ENCODE results near the gene ATP13A5.

ATP13A5 gene

GRCh38 chr3:193345431-193345830 is 33.1 kb downstream of the ATP13A5 start:
- DNase-seq (ENCODE audit: low read depth in 2 of 2), result no peak

GRCh38 chr3:193344486-193344885 is 34.1 kb downstream of the ATP13A5 start:
- no peak for DNase-seq (ENCODE audit: low read depth in 2 of 2)

- no peak for DNase-seq (ENCODE audit: low read depth in 2 of 2)
Observed at GRCh38 chr3:193343726-193344222, 34.8 kb downstream of the ATP13A5 start.

GRCh38 chr3:193342551-193342950 is 36.0 kb downstream of the ATP13A5 start:
- DNase-seq (ENCODE audit: low read depth in 2 of 2), result no peak

- no peak for DNase-seq (ENCODE audit: low read depth in 2 of 2)
Observed at GRCh38 chr3:193335031-193335430, 43.5 kb downstream of the ATP13A5 start.

GRCh38 chr3:193333229-193333628 is 45.3 kb downstream of the ATP13A5 start:
- DNase-seq (ENCODE audit: low read depth in 2 of 2), result no peak

GRCh38 chr3:193330555-193331204 is 47.9 kb downstream of the ATP13A5 start:
- no peak for DNase-seq (ENCODE audit: low read depth in 2 of 2)

- DNase-seq (ENCODE audit: low read depth in 2 of 2), result no peak
Observed at GRCh38 chr3:193317682-193318300, 60.8 kb downstream of the ATP13A5 start.

- DNase-seq (ENCODE audit: low read depth in 2 of 2), result no peak
Observed at GRCh38 chr3:193314161-193314560, 64.4 kb downstream of the ATP13A5 start.

- DNase-seq (ENCODE audit: low read depth in 2 of 2), result no peak
Observed at GRCh38 chr3:193313061-193313958, 65.2 kb downstream of the ATP13A5 start.

GRCh38 chr3:193310914-193311723 is 67.4 kb downstream of the ATP13A5 start:
- DNase-seq (ENCODE audit: low read depth in 2 of 2), result no peak

- no peak for DNase-seq (ENCODE audit: low read depth in 2 of 2)
Observed at GRCh38 chr3:193305356-193305755, 73.2 kb downstream of the ATP13A5 start.

GRCh38 chr3:193301433-193301832 is 77.1 kb downstream of the ATP13A5 start:
- DNase-seq (ENCODE audit: low read depth in 2 of 2), result no peak

GRCh38 chr3:193297421-193297820 is 81.1 kb downstream of the ATP13A5 start:
- DNase-seq (ENCODE audit: low read depth in 2 of 2), result no peak

GRCh38 chr3:193295985-193296384 is 82.6 kb downstream of the ATP13A5 start:
- no peak for DNase-seq (ENCODE audit: low read depth in 2 of 2)

GRCh38 chr3:193292386-193292785 is 86.2 kb downstream of the ATP13A5 start:
- no peak for DNase-seq (ENCODE audit: low read depth in 2 of 2)

- DNase-seq (ENCODE audit: low read depth in 2 of 2), result no peak
Observed at GRCh38 chr3:193271101-193271840, 107.3 kb downstream of the ATP13A5 start.

- no peak for DNase-seq (ENCODE audit: low read depth in 2 of 2)
Observed at GRCh38 chr3:193270451-193270850, 108.1 kb downstream of the ATP13A5 start.

GRCh38 chr3:193269343-193270028 is 109.1 kb downstream of the ATP13A5 start:
- DNase-seq (ENCODE audit: low read depth in 2 of 2), result no peak

- no peak for DNase-seq (ENCODE audit: low read depth in 2 of 2)
Observed at GRCh38 chr3:193262707-193263106, 115.8 kb downstream of the ATP13A5 start.
